HEK293 (cell line): Measurements from ENCODE around the gene TEAD3.

ENCODE experiments used
- GLIS1 ChIP-seq: fragments of 450-650 bp; formaldehyde crosslinking; IDR thresholded peaks from 2 replicates; pipeline ENCODE4 v1.5.1; 2016; ENCODE audit warnings: missing biosample characterization, missing genetic modification characterization
- KLF1 ChIP-seq: fragments of 450-650 bp; formaldehyde crosslinking; IDR thresholded peaks from 2 replicates; pipeline ENCODE4 v1.5.1; 2016; ENCODE audit warnings: missing biosample characterization, missing genetic modification characterization
- OSR2 ChIP-seq: fragments of 450-650 bp; formaldehyde crosslinking; IDR thresholded peaks from 2 replicates; pipeline ENCODE4 v1.5.1; 2016; ENCODE audit warnings: missing biosample characterization, missing genetic modification characterization
- YY2 ChIP-seq: fragments of 450-650 bp; formaldehyde crosslinking; IDR thresholded peaks from 2 replicates; pipeline ENCODE4 v1.5.1; 2016; ENCODE audit warnings: missing biosample characterization, missing genetic modification characterization
- ZBTB17 ChIP-seq: fragments of 450-650 bp; formaldehyde crosslinking; IDR thresholded peaks from 2 replicates; pipeline ENCODE4 v1.5.1; 2016; ENCODE audit warnings: missing biosample characterization, missing genetic modification characterization
- ZBTB20 ChIP-seq: fragments of 450-650 bp; formaldehyde crosslinking; IDR thresholded peaks from 2 replicates; pipeline ENCODE4 v1.5.1; 2016; ENCODE audit warnings: missing biosample characterization, missing genetic modification characterization
- ZBTB8A ChIP-seq: fragments of 450-650 bp; formaldehyde crosslinking; IDR thresholded peaks from 2 replicates; pipeline ENCODE4 v1.5.1; 2016; ENCODE audit warnings: missing biosample characterization, missing genetic modification characterization
- ZNF10 ChIP-seq: fragments of 450-650 bp; formaldehyde crosslinking; IDR thresholded peaks from 2 replicates; pipeline ENCODE4 v1.5.1; 2017; ENCODE audit warnings: missing biosample characterization, missing genetic modification characterization
- ZNF2 ChIP-seq: fragments of 450-650 bp; formaldehyde crosslinking; IDR thresholded peaks from 2 replicates; pipeline ENCODE4 v1.5.1; 2016; ENCODE audit warnings: missing biosample characterization, missing genetic modification characterization
- ZNF341 ChIP-seq: fragments of 450-650 bp; formaldehyde crosslinking; IDR thresholded peaks from 2 replicates; pipeline ENCODE4; 2016; ENCODE audit warnings: low read depth, missing biosample characterization, missing genetic modification characterization
- ZNF600 ChIP-seq: fragments of 450-650 bp; formaldehyde crosslinking; IDR thresholded peaks from 2 replicates; pipeline ENCODE4 v1.5.1; 2016; ENCODE audit warnings: missing biosample characterization, missing genetic modification characterization
- ZNF610 ChIP-seq: fragments of 450-650 bp; formaldehyde crosslinking; IDR thresholded peaks from 2 replicates; pipeline ENCODE4 v1.5.1; 2016; ENCODE audit warnings: missing biosample characterization, missing genetic modification characterization, borderline replicate concordance
- TF ChIP-seq, protein P1 (sequence below): fragments of 450-650 bp; formaldehyde crosslinking; conservative IDR thresholded peaks from 2 replicates; pipeline ENCODE4 v1.5.1; 2016; ENCODE audit warnings: low read depth, missing biosample characterization, missing genetic modification characterization
- TF ChIP-seq, protein P2 (sequence below): fragments of 450-650 bp; formaldehyde crosslinking; IDR thresholded peaks from 2 replicates; pipeline ENCODE4 v1.5.1; 2017; ENCODE audit warnings: missing biosample characterization, missing genetic modification characterization
- TF ChIP-seq, protein P3 (sequence below): fragments of 450-650 bp; formaldehyde crosslinking; IDR thresholded peaks from 2 replicates; pipeline ENCODE4 v1.5.1; 2016; ENCODE audit warnings: missing biosample characterization, missing genetic modification characterization
- TF ChIP-seq, protein P4 (sequence below): fragments of 450-650 bp; formaldehyde crosslinking; IDR thresholded peaks from 2 replicates; pipeline ENCODE4 v1.5.1; 2016; ENCODE audit warnings: missing biosample characterization, missing genetic modification characterization

TEAD3 gene

DNA sequence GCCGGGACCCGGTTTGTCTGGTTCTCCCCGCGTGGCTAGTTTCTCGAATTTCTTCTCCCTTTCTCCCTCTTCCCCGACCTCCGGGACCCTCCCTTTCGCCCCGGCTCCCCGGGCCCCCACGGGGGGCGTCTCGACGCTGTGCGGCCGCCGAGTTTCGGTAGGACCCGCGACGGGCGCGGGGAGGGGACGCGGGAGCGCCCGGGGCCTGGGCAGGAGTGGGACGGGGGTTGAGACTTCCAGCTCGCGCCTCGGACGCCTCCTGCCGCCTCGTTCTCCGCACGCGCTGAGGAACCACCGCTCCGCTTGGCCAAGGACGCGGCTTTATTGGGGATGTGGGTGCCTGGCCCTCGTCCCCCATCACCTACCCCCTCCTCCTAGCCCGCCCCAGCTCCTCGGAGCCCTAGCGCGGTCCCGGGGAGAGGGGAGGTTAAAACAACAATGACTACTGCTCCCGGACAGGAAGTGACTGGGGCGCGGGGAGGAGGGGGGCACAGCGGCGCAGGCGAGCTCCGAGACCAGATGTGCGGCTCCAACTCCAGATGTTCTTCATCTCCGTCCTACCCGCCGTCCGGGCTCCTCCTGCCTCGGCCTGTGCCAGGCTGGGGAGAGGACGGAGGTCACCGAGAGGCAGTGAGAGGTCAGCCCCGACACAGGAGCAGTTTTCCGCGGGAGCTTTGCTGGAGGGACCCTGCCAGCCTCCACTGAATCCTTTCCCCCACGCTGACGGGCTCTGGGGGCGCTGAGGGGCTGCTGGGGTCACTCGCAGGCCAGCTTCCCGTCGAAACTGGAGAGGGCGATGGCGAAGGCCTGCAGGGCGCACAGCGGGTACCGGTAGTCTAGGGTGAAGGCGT lies 917 bp upstream of the TEAD3 start (continued):
- TF ChIP-seq, protein P1, sequence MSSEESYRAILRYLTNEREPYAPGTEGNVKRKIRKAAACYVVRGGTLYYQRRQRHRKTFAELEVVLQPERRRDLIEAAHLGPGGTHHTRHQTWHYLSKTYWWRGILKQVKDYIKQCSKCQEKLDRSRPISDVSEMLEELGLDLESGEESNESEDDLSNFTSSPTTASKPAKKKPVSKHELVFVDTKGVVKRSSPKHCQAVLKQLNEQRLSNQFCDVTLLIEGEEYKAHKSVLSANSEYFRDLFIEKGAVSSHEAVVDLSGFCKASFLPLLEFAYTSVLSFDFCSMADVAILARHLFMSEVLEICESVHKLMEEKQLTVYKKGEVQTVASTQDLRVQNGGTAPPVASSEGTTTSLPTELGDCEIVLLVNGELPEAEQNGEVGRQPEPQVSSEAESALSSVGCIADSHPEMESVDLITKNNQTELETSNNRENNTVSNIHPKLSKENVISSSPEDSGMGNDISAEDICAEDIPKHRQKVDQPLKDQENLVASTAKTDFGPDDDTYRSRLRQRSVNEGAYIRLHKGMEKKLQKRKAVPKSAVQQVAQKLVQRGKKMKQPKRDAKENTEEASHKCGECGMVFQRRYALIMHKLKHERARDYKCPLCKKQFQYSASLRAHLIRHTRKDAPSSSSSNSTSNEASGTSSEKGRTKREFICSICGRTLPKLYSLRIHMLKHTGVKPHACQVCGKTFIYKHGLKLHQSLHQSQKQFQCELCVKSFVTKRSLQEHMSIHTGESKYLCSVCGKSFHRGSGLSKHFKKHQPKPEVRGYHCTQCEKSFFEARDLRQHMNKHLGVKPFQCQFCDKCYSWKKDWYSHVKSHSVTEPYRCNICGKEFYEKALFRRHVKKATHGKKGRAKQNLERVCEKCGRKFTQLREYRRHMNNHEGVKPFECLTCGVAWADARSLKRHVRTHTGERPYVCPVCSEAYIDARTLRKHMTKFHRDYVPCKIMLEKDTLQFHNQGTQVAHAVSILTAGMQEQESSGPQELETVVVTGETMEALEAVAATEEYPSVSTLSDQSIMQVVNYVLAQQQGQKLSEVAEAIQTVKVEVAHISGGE = no peak
- TF ChIP-seq, protein P2, sequence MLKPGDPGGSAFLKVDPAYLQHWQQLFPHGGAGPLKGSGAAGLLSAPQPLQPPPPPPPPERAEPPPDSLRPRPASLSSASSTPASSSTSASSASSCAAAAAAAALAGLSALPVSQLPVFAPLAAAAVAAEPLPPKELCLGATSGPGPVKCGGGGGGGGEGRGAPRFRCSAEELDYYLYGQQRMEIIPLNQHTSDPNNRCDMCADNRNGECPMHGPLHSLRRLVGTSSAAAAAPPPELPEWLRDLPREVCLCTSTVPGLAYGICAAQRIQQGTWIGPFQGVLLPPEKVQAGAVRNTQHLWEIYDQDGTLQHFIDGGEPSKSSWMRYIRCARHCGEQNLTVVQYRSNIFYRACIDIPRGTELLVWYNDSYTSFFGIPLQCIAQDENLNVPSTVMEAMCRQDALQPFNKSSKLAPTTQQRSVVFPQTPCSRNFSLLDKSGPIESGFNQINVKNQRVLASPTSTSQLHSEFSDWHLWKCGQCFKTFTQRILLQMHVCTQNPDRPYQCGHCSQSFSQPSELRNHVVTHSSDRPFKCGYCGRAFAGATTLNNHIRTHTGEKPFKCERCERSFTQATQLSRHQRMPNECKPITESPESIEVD (tag by site-specific recombination) = no peak
- TF ChIP-seq ZNF341 (peak; percentile 32; the same call in 1 of the 2 replicates), KLF1 (tag by site-specific recombination) (0 out of 2 replicates have a peak, but pooled peaks have one; percentile 16), GLIS1 (tag by site-specific recombination) (peak; percentile 48; the same call in 1 of the 2 replicates), ZBTB8A (tag by site-specific recombination) (peak; percentile 60), ZBTB20 (tag by site-specific recombination) (peak; percentile 97), YY2 (no peak), ZNF600 (tag by site-specific recombination) (0 out of 2 replicates have a peak, but pooled peaks have one; percentile 23), OSR2 (tag by site-specific recombination) (peak; percentile 52), ZNF2 (tag by site-specific recombination) (no peak), ZNF610 (tag by site-specific recombination) (0 out of 2 replicates have a peak, but pooled peaks have one; percentile 40), ZBTB17 (tag by site-specific recombination) (no peak), ZNF10 (no peak)
- TF ChIP-seq, protein P3, sequence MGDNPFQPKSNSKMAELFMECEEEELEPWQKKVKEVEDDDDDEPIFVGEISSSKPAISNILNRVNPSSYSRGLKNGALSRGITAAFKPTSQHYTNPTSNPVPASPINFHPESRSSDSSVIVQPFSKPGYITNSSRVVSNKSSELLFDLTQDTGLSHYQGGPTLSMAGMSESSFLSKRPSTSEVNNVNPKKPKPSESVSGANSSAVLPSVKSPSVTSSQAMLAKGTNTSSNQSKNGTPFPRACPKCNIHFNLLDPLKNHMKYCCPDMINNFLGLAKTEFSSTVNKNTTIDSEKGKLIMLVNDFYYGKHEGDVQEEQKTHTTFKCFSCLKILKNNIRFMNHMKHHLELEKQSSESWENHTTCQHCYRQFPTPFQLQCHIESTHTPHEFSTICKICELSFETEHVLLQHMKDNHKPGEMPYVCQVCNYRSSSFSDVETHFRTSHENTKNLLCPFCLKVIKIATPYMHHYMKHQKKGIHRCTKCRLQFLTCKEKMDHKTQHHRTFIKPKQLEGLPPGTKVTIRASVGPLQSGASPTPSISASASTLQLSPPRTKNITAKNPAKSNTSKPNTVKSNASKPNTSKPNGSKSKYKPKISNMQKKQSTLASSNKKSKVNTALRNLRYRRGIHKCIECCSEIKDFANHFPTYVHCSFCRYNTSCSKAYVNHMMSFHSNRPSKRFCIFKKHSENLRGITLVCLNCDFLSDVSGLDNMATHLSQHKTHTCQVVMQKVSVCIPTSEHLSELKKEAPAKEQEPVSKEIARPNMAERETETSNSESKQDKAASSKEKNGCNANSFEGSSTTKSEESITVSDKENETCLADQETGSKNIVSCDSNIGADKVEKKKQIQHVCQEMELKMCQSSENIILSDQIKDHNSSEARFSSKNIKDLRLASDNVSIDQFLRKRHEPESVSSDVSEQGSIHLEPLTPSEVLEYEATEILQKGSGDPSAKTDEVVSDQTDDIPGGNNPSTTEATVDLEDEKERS (tag by site-specific recombination) = no peak
- TF ChIP-seq, protein P4, sequence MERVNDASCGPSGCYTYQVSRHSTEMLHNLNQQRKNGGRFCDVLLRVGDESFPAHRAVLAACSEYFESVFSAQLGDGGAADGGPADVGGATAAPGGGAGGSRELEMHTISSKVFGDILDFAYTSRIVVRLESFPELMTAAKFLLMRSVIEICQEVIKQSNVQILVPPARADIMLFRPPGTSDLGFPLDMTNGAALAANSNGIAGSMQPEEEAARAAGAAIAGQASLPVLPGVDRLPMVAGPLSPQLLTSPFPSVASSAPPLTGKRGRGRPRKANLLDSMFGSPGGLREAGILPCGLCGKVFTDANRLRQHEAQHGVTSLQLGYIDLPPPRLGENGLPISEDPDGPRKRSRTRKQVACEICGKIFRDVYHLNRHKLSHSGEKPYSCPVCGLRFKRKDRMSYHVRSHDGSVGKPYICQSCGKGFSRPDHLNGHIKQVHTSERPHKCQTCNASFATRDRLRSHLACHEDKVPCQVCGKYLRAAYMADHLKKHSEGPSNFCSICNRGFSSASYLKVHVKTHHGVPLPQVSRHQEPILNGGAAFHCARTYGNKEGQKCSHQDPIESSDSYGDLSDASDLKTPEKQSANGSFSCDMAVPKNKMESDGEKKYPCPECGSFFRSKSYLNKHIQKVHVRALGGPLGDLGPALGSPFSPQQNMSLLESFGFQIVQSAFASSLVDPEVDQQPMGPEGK (tag by site-specific recombination) = peak; percentile 56
